MV-4-11 (cell line): ENCODE results near the gene ROMO1.
"Not testable (repeated sequence)": the region's sequence is repeated elsewhere in the genome, so short reads cannot be mapped to it uniquely, and the experiment has no call there.

Experiments used
- DNase-seq: peaks from one replicate; lab custom pipeline; 2025; lab: John Stamatoyannopoulos, UW

Gene ROMO1

DNA sequence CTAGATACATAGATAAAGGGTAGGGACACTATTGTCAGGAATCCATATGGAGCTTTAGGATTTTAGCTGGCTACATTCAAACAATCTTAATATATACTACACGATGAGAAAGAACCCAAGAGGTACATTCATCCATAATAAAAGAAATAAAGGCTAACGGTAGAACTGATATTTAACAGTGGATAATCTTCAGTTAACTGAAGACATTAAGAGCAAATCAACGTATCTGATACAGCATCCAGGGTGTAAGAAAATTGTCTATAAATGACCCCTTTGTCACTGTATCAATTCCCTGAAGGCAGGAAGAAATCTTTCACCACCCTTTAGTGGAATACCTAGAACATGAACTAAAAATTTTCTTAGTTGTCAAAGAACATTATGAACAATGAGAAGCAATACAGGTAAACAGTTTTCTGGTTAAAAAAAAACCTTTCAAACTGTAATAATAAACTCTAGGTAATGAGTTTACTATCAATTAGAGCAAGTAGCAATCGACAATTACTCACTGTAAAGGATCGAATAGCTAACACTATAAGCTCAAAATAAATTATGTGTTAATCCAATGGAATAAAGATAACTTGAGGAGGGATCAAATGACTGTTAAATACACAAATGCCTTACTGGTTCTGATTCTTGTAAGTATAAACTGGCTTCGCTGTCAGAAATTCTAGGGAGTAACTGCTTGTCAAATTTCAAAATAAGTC, 11.8 kb downstream of the ROMO1 start:
- no peak for DNase-seq

DNA sequence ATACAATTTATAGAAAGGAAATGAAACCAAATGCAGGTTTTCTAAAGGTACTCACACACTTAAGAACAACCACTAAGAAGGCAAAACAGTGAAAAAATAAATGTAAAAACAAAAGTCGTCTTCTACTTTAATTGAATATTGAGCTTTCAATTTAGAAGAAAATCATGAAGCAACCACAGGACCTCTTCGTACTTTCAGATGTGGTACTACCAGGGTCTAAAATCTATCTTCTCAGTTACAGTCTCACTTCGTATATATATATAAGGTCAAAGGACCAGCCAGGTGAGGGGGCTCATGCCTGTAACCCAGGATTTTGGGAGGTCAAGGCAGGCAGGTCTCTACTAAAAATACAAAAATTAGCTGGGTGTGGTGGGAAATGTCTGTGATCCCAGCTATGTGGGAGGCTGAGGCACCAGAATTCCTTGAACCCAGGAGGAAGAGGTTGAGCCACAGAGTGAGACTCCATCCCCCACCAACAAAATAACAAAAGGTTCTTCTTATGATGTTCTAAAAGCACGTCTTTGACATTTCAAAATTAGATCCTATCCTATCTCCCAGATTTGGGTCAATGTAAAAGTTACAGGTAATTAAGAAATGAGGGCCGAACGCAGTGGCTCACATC, 12.5 kb downstream of the ROMO1 start:
- no peak for DNase-seq

DNA sequence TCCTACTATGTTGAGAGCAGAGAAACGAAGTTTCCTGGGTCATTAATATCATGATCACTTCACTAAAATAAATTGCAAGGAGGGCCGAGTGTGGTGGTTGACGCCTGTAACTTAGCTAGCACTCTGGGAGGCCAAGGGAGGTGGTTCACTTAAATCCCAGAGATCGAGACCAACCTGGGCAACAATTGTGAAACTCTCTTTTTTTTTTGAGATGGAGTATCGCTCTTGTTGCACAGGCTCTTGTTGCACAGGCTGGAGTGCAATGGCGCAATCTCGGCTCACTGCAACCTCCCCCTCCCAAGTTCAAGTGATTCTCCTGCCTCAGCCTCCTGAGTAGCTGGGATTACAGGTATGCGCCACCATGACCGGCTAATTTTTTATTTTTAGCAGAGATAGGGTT, 13.9 kb downstream of the ROMO1 start:
- DNase-seq = peak; percentile 22

DNA sequence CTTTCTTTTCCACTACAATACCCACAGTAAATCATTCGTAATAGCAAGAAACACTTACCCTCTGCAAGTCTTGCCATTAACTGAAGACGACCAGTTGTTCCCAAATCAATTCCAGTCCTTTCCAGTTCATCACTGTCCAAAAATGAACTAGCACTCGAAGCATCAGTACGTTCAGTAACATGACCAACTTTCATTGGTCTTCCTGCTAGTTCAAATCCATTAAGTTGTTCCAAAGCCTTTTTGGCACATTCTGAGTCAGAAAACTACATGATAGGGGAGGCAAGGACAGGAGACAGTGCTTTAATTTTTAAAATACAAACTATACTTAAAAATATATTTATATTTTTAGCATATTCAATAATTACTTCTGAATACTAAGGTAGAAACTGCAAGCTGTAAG, 14.9 kb downstream of the ROMO1 start:
- DNase-seq = no peak

DNA sequence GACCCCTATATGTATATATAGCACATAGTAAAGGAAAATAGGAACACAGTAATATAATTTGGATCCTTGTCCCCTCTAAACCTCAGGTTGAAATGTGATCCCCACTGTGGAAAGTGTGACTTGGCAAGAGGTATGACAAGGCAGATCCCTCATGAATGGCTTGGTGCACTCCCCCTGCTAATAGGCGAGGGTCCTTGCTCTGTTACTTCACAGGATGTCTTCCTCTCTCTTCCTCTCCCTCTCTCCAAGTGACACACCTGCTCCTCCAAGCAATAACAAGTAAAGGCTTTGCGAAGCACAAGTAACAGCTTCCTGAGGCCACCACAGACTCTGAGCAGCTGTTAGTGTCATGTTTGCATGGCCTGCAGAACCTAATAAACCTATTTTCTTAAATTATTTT, 16.4 kb downstream of the ROMO1 start:
- DNase-seq = no peak

DNA sequence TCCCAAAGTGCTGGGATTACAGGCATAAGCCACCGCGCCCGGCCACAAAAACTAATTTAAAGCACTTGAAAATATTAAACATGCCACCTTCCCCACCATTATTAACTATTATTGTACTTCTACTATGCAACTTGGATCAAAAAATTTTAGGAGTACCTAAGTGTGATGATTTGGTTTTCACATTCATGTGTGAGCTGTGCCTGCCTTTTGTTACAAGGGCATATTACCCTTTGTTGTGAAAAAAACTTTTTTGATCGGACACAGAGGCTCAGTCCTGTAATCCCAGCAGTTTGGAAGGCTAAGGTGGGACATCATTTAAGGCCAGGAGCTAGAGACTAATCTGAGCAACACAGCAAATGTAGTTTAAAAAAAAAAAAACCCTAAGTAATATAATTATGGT, 17.1 kb downstream of the ROMO1 start:
- no peak for DNase-seq

DNA sequence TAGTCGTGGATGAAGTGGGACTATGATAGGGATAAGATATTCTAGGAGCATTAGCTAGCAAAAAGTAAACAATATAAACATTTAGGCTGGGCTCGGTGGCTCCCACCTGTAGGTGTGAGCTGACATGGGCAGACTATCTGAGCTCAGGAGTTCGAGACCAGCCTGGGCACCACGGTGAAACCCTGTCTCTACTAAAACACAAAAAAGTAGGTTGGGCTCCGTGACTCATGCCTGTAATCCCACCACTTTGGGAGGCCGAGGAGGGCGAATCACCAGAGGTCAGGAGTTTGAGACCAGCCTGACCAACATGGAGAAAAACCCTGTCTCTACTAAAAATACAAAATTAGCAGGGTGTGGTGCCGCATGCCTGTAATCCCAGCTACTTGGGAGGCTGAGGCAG, 19.1 kb downstream of the ROMO1 start:
- DNase-seq = not testable (repeated sequence)

DNA sequence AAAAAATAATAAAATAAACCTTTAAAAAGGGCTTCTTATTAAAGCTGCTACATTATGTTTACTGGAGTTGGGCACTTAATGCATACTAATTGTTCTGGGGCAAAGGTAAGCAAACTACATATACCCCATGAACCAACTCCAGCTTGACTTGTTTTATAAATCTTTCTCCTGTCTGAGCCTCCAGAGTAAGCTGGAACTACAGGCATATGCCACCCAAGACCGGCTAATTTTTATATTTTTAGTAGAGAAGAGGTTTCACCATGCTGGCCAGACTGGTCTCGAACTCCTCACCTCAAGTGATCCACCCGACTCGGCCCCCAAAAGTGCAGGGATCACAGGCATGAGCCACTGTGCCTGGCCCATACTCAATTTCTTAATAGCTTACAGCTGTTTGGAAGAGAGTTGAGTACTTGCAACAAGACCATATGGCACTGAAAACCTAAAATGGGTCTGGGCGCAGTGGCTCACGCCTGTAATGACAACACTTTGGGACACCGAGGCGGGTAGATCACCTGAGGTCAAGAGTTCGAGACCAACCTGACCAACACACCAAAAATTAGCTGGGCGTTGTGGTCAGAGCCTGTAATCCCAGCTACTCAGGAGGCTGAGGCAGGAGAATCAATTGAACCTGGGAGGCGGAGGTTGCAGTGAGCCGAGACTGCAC, 19.9 kb downstream of the ROMO1 start:
- DNase-seq = no peak

DNA sequence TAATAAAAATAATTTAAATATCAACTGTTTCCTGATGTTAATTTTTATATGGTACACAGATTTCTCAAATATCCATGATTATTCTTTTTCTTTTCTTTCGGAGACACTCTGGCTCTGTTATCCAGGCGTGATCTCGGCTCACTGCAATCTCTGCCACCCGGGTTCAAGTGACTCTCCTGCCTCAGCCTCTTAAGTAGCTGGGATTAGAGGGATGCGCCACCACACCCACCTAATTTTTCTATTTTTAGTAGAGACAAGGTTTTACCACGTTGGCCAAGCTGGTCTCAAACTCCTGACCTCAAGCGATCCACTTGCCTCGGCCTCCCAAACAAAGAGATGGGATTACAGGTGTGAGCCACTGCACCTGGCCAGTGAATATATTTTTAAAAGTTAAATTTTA, 20.5 kb downstream of the ROMO1 start:
- no peak for DNase-seq

DNA sequence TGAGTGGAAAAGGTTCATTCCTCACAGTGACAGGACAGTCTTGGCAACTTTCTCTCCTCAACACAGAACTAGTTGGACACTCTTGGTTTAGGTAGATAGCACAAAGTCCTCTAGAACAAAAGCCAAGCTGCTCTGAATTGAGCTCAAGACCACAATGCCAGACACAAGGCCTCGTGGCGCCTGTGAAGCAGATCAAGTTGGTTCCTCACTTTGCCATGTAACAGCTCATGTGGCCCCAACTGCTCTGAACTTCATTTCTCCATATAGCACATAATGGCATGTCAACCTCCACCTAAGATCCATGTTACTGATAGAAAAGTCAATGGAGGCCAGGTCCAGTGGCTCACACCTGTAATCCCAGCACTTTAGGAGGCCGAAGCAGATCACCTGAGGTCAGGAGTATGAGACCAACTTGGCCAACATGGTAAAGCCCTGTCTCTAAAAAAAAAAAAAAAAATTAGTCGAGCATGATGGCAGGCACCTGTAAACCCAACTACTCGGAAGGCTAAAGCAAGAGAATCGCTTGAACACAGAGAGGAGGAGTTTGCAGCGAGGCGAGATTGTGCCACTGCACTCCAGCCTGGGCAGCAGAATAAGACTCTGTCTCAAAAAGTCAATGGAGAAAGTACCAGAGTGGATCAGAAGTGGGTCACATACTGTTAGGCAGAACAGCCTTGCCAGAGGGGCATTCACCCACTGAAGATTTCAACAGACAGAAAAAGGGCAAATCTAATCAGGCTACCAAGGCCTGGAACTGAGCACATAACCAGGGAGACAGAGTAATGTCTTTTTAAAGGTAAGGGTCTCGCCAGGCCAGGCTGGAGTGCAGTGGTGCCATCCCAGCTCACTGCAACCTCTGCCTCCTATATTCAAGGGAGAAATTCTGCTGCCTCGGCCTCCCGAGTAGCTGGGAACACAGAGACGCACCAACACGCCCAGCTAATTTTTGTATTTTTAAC, 21.2 kb downstream of the ROMO1 start:
- DNase-seq = no peak

DNA sequence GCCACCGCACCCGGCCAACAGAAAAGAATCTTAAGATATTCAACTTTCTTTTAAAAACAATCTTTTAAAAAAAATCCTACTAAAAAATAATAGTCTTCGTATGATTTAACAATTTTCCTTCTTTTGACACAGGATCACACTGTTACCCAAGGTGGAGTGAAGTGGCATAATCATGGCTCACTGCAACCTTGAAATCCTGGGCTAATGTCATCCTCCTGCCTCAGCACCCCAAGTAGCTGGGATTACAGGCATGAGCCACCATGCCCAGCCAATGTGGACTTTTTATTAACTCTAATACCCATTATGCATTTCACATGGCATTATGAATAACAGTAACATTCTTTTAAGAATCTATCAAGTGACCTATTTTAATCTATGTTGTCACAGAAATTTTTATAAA, 22.0 kb downstream of the ROMO1 start:
- no peak for DNase-seq

DNA sequence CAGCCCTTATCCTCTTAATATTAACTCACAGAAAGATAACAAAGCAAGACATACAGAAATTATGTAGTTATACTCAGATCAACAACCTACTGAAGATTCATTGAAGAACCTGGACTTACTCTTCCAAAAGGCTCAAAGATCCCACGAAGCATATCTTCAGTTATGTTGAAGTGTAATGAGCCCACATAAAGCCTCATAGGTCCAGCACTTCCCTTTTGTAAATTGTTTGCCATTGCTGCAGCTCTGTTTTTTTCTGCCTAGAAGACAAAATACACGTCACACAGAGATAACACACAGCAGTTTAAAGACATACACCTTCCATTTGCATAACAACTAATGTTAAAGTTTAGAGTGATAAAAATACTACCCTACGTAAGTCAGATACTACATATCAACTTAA, 22.4 kb downstream of the ROMO1 start:
- no peak for DNase-seq

DNA sequence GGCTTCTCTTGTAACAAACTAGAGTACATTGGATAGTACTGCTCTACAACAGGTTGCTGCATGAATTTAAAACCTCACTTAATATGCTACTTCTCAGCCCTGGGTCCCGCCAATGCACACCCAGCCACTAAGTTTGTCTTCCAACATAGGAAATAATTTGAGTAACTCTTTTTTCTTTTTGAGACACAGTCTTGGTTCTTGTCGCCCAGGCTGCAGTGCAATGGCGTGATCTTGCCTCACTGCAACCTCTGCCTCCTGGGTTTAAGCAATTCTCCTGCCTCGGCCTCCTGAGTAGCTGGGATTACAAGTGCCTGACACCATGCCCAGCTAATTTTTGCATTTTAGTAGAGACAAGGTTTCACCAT, 24.1 kb downstream of the ROMO1 start:
- not testable (repeated sequence) for DNase-seq

DNA sequence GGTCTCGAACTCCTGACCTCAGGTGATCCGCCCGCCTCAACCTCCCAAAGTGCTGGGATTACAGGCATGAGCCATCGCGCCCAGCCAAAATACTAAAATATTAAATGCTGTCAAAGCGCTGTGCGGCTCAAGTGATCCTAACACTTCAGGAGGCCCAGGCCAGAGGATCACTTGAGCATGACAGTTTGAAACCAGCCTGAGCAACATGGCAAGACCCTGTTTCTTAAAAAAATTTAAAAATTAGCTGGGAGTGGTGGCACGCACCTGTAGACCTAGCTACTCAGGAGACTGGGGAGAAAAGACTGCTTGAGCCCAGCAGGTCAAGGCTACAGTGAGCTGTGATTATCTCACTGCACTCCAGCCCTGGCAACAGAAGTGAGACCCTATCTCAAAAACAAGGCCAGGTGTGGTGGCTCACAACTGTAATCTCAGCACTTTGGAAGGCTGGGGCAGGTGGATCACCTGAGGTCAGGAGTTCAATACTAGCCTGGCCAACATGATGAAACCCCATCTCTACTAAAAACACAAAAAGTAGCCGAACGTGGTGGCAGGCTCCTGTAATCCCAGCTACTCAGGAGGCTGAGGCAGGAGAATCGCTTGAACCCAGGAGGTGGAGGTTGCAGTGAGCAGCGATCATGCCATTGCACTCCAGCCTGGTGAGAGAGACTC, 24.6 kb downstream of the ROMO1 start:
- not testable (repeated sequence) for DNase-seq

DNA sequence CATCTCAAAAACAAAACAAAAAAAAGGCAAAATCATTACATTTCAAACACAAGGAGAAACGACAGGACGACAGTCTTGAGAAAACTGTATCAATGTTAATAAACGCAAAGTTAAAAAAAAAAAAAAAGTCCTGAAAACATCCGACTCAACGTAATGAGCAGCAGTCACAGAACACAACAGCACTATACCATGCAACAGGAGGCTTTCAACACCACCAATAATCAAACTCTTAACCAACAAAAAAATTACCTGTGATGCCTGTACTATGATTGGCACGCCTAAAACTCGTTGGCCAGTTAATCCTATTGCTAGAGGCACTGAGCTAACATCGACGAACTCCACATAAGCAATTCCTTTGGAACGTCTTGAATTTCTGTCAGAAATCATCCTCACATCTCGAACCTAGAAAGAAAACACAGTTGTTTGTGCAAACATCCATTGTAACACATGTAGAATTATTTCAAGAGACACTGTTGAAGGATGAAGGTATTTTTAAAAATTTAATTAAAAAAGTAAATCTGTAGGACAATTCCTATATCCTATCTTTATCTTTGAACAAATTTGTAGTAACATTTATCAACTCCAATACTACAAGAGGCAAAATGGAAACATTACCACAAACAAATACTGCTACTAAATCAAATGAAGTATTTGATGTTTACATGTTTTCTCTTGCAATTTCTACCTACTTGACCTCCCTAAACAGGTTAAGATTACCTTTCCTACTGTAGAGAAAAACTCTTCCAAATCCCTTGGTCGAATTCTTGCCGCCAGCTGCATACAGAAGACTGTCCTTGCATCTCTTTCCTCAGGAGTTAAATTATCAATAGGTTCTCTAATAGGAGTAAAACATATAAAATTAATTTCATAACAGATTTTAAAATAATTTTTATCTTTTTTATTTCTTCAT, 25.4 kb downstream of the ROMO1 start:
- no peak for DNase-seq

DNA sequence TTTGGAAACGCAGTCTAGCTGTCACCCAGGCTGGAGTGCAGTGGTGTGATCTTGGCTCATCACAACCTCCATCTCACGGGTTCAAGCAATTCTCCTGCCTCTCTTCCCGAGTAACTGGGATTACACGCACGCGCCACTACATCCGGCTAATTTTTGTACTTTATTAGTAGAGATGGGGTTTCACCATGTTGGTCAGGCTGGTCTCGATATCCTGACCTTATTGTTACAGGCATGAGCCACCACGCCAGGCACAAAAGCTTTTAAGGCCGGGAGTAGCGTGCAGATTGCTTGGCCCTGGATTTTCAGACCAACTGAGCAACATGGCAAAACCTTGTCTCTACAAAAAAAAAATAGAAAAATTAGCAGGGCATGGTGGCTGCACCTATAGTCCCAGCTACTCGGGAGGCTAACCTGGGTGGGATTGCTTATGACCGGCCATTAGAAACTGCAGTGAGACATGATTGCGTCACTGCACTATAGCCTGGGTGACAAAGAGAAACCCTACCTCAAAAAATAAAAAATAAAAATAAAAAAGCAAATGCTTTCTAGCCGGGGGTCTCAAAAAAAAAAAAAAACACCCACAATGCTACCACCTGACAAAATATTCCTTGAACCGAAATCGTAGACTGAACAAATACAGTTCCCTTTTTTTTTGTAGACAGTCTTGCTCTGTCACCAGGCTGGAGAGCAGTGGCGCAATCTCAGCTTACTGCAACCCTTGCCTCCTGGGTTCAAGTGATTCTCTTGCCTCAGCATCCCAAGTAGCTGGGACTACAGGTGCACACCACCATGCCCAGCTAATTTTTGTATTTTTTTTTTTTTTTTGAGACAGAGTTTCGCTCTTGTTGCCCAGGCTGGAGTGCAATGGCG, 27.9 kb downstream of the ROMO1 start:
- peak; percentile 56 for DNase-seq

DNA sequence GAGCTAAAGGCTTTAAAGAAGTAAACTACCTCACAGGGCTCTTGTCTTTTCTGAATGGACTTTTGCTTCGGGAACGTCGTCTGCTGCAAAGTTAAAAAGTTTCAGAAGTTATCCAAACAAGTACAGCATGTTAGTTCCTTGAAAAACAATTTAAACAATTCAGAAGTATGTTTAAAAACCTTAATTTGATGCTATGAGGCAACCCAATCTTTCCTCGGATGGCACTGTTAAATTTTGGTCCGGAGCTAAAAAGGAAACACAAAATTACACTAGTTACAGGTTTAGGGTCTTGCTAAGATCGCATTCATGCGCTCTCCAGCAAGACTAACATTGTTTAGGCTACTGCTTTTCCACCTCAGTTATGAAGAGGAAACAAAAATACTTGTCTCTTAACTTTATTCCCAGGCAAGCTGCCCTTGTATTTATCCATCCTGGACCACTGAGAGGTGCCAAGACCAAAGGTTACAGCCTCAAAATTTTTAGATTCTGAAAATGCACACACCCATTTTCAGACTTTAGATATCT, 30.1 kb downstream of the ROMO1 start:
- DNase-seq = no peak

DNA sequence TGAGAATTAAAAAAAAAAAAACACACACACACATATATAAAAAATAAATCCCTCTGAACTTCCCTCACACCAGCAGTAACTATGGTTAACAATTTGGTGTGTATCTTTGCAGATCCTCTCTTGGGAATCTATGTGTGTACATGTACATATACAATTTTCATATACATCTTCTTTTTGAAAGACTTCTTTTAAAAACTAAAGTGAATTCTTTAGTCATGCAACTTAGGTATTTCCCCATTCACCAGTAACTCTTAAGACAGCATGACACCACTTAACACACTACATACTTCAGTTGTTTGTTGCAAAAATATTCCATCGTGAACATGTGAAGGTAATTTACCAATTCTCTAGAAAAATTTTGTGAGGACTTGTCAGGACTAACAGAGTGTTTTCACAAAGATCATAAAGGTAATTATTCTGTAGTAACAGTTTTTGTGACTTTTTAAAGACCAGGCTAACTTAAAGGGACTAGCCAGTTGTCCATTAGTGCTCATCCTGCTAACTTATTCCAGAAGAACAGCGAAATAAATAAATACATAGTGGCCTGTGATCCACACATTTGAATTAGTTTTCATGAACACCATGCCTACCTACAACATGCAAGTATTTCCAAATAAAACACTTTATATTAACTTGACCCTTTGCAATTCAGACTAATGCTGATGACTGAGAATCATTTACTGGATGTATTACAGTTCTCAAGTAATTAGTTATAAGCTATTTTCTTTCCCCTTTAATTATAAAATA, 30.8 kb downstream of the ROMO1 start:
- no peak for DNase-seq
